H1 (cell line): ENCODE data around the gene PLAC1. TPM values are rescaled to one million over a fixed set of nuclear protein-coding genes. Genes with fewer than 3 reads are reported as not detected.

Source experiments
- CTCF ChIA-PET: fragments of 300-600 bp; sonication (Branson Sonifier 250); formaldehyde crosslinking; loops from one replicate; lab custom pipeline; 2021; ENCODE audit not compliant: partially characterized antibody; lab: Charles Lee
- POLR2A ChIA-PET: fragments of 300-600 bp; sonication (Branson Sonifier 250); formaldehyde crosslinking; loops from one replicate; lab custom pipeline; 2021; ENCODE audit warnings: inconsistent platforms; ENCODE audit not compliant: partially characterized antibody; lab: Charles Lee
- DNase-seq, 2 experiments: peaks; one replicate each; pipeline versions ENCODE4 v3.0.0 to v3.0.0-alpha.2; 2010 to 2022; ENCODE audit warnings: low spot score in 2 of 2, low read depth in 1 of 2, mixed read lengths in 1 of 2
- FAIRE-seq: peaks from 2 replicates; lab custom pipeline; 2011; peaks lifted over from hg19 to GRCh38; lab: Jason Lieb, UNC
- H2AFZ ChIP-seq: 2 replicates; pipeline ENCODE4 v1.8.1; 2012; ENCODE audit warnings: low read length, inconsistent platforms
- H2AK5ac ChIP-seq: 2 replicates; pipeline ENCODE4 v1.6.1; 2013; ENCODE audit warnings: low read depth, low read length
- H2BK120ac ChIP-seq: replicated peaks from 2 replicates; pipeline ENCODE3; 2013; ENCODE audit warnings: low read depth, low read length, inconsistent platforms
- H2BK12ac ChIP-seq: 2 replicates; pipeline ENCODE4 v1.6.1; 2013; ENCODE audit warnings: low read depth, low read length
- H2BK15ac ChIP-seq: 2 replicates; pipeline ENCODE4 v1.6.1; 2013; ENCODE audit warnings: low read length
- H2BK20ac ChIP-seq: 2 replicates; pipeline ENCODE4 v1.6.1; 2013; ENCODE audit warnings: low read length
- H2BK5ac ChIP-seq: 2 replicates; pipeline ENCODE4 v1.6.1; 2013; ENCODE audit warnings: low read depth, low read length
- H3K14ac ChIP-seq: 2 replicates; pipeline ENCODE4 v1.6.1; 2013; ENCODE audit warnings: inconsistent platforms; ENCODE audit not compliant: insufficient read length
- H3K18ac ChIP-seq: 2 replicates; pipeline ENCODE4 v1.6.1; 2013; ENCODE audit warnings: low read length; ENCODE audit errors: extremely low read depth
- H3K23ac ChIP-seq: 2 replicates; pipeline ENCODE4 v1.6.1; 2013; ENCODE audit warnings: inconsistent platforms; ENCODE audit not compliant: insufficient read length
- H3K23me2 ChIP-seq: 2 replicates; pipeline ENCODE4 v1.6.1; 2013; ENCODE audit warnings: low read depth, low read length
- H3K27ac ChIP-seq: 2 replicates; pipeline ENCODE4 v1.6.1; 2011; ENCODE audit warnings: low read depth, low read length, inconsistent platforms
- H3K27me3 ChIP-seq, 4 experiments: replicated peaks in 1 of 4; 1 replicate in 1 of 4; 2 replicates in 3 of 4; pipeline versions ENCODE4 v1.6.1 to v1.8.1; 2011 to 2013; ENCODE audit warnings: low read length in 3 of 4, mild to moderate bottlenecking in 3 of 4, inconsistent platforms in 2 of 4, mixed read lengths in 2 of 4, moderate library complexity in 1 of 4; ENCODE audit not compliant: control insufficient read depth in 3 of 4, insufficient read depth in 3 of 4; ENCODE audit errors: extremely low read depth in 1 of 4
- H3K36me3 ChIP-seq, 4 experiments: 2 replicates each; pipeline versions ENCODE4 v1.6.1 to v1.8.1; 2011 to 2013; ENCODE audit warnings: mild to moderate bottlenecking in 4 of 4, low read length in 3 of 4, moderate library complexity in 2 of 4, control low read depth in 1 of 4, inconsistent platforms in 1 of 4; ENCODE audit not compliant: insufficient read depth in 4 of 4, control insufficient read depth in 2 of 4
- H3K4ac ChIP-seq: replicated peaks from 2 replicates; pipeline ENCODE3; 2013; ENCODE audit warnings: low read length, low read depth, mixed read lengths, inconsistent platforms; ENCODE audit not compliant: insufficient read length
- H3K4me1 ChIP-seq, 4 experiments: replicated peaks in 1 of 4; 1 replicate in 1 of 4; 2 replicates in 3 of 4; pipeline versions ENCODE4 v1.6.1 to v1.8.1; 2011 to 2013; ENCODE audit warnings: low read length in 3 of 4, inconsistent platforms in 2 of 4, mixed read lengths in 1 of 4; ENCODE audit not compliant: insufficient read depth in 4 of 4, control insufficient read depth in 3 of 4
- H3K4me2 ChIP-seq, 2 experiments: 2 replicates each; pipeline versions ENCODE4 v1.6.1 to v1.8.1; 2011 to 2013; ENCODE audit warnings: low read depth in 2 of 2, low read length in 2 of 2, control low read depth in 1 of 2, inconsistent platforms in 1 of 2, mild to moderate bottlenecking in 1 of 2; ENCODE audit not compliant: insufficient read depth in 1 of 2
- H3K4me3 ChIP-seq, 4 experiments: fragments of 200-600, 300-600 bp in 1 of 4; sonication (generic), shearing (Covaris generic), sonication (Bioruptor Twin) in 1 of 4; 2 replicates each; pipeline versions ENCODE4 v1.5.1 to v1.8.1; 2011 to 2016; ENCODE audit warnings: low read length in 4 of 4, low read depth in 3 of 4, control low read depth in 2 of 4, inconsistent platforms in 2 of 4, mild to moderate bottlenecking in 2 of 4, mixed read lengths in 1 of 4, moderate library complexity in 1 of 4; ENCODE audit not compliant: insufficient read depth in 2 of 4; ENCODE audit errors: extremely low read depth in 1 of 4
- H3K56ac ChIP-seq: replicated peaks from 2 replicates; pipeline ENCODE3; 2013; ENCODE audit warnings: low read depth, mild to moderate bottlenecking, mixed read lengths, low read length, inconsistent platforms; ENCODE audit not compliant: insufficient read length
- H3K79me1 ChIP-seq: 2 replicates; pipeline ENCODE4 v1.6.1; 2013; ENCODE audit warnings: low read depth, low read length, control low read depth
- H3K79me2 ChIP-seq, 2 experiments: 2 replicates each; pipeline versions ENCODE4 v1.6.1 to v1.8.1; 2012 to 2013; ENCODE audit warnings: low read length in 2 of 2, mild to moderate bottlenecking in 2 of 2, inconsistent platforms in 1 of 2; ENCODE audit not compliant: insufficient read depth in 2 of 2, control insufficient read depth in 1 of 2
- H3K9ac ChIP-seq, 4 experiments: replicated peaks in 1 of 4; 1 replicate in 1 of 4; 2 replicates in 3 of 4; pipeline versions ENCODE4 v1.6.1 to v1.8.1; 2011 to 2013; ENCODE audit warnings: low read depth in 3 of 4, low read length in 3 of 4, control low read depth in 2 of 4, mild to moderate bottlenecking in 2 of 4, moderate library complexity in 2 of 4, inconsistent platforms in 1 of 4; ENCODE audit errors: extremely low read depth in 1 of 4
- H3K9me3 ChIP-seq, 2 experiments: 2 replicates each; pipeline versions ENCODE4 v1.6.1 to v1.8.1; 2012 to 2013; ENCODE audit warnings: mild to moderate bottlenecking in 2 of 2, moderate library complexity in 2 of 2, control low read depth in 1 of 2, inconsistent platforms in 1 of 2, low read depth in 1 of 2, low read length in 1 of 2, mixed read lengths in 1 of 2; ENCODE audit not compliant: insufficient read depth in 2 of 2
- H4K20me1 ChIP-seq, 2 experiments: replicated peaks in 1 of 2; 2 replicates each; pipeline versions ENCODE3 to v1.8.1; 2011 to 2013; ENCODE audit warnings: inconsistent platforms in 2 of 2, low read length in 2 of 2, mild to moderate bottlenecking in 1 of 2; ENCODE audit not compliant: insufficient read depth in 2 of 2, control insufficient read depth in 1 of 2
- H4K5ac ChIP-seq: 2 replicates; pipeline ENCODE4 v1.6.1; 2013; ENCODE audit warnings: low read length, low read depth, mixed read lengths, inconsistent platforms; ENCODE audit not compliant: insufficient read length
- H4K8ac ChIP-seq: 2 replicates; pipeline ENCODE4 v1.8.0; 2013; ENCODE audit warnings: mild to moderate bottlenecking, moderate library complexity, low read length, inconsistent platforms; ENCODE audit not compliant: insufficient read depth; ENCODE audit errors: extremely low read depth
- H4K91ac ChIP-seq: replicated peaks from 2 replicates; pipeline ENCODE3; 2013; ENCODE audit warnings: low read length, mixed read lengths, inconsistent platforms; ENCODE audit not compliant: insufficient read length
- KDM1A ChIP-seq: fragments of 200-600, 300-600 bp; sonication (generic); IDR thresholded peaks from 2 replicates; pipeline ENCODE4 v1.7.1; 2016; ENCODE audit warnings: mild to moderate bottlenecking, low read length, borderline replicate concordance
- SIN3A ChIP-seq, 2 experiments: IDR thresholded peaks in 1 of 2; conservative IDR thresholded peaks in 1 of 2; 2 replicates each; pipeline ENCODE4 v1.6.1; 2011 to 2012; ENCODE audit warnings: low read length in 2 of 2, improper control_type of control experiment in 1 of 2, low read depth in 1 of 2, mild to moderate bottlenecking in 1 of 2
- WGBS, 2 experiments: shearing (Covaris generic) in 1 of 2; methylation state at CpG; one replicate each; pipeline versions ENCODE4 v1.1.6 to v1.1.7; 2013 to 2015; ENCODE audit warnings: low lambda C conversion rate in 2 of 2, mixed read lengths in 2 of 2, inconsistent platforms in 1 of 2, low coverage in 1 of 2, missing lambda C conversion rate in 1 of 2; ENCODE audit not compliant: insufficient replicate concordance in 2 of 2, insufficient coverage in 1 of 2, insufficient read length in 1 of 2; ENCODE audit errors: extremely low coverage in 1 of 2, missing lambda C conversion rate in 1 of 2; 5-methylcytosine and 5-hydroxymethylcytosine counted together
- polyA plus RNA-seq, 7 experiments: library from polyadenylated mRNA; depleted of rRNA in 3 of 7; stranded (reverse) in 5 of 7; unstranded in 2 of 7; fragments of >200 nt in 5 of 7; fragments of 200-250 nt in 2 of 7; gene quantifications; 1 replicate in 5 of 7; 2 replicates in 1 of 7; 4 replicates in 1 of 7; pipeline versions ENCODE4 v1.2.1 to v1.2.3, GENCODE V29; 2011 to 2013; ENCODE audit warnings: missing spikeins in 2 of 7, mixed read lengths in 2 of 7
- total RNA-seq: library from RNA; stranded (reverse); fragmentation: NEBNext Ultra II Directional; extraction: Animal tissue kit (Norgen Biotek cat#: 25700); gene quantifications from 2 replicates; pipeline ENCODE4 v1.2.1, GENCODE V29; 2021

PLAC1 gene
- total and polyA plus RNA-seq, 2 of the 8 experiments (the other 6 are each of a cell fraction or from before 2014, with no cell fraction given) = 1.8 TPM; not detected in 1

- no peak overlapping the region for H3K14ac ChIP-seq
Observed at GRCh38 chrX:134568285-134569016, 89.8 kb downstream of the PLAC1 start.

More at GRCh38 chrX:134568285-134569016, 89.8 kb downstream of the PLAC1 start:
- H4K8ac ChIP-seq = no peak overlapping the region
- no peak overlapping the region for H3K18ac ChIP-seq
- no peak overlapping the region for H2AFZ ChIP-seq
- H3K79me2 ChIP-seq = no peaks in the 10 kb centered on the region
- H4K5ac ChIP-seq = no peak overlapping the region
- ChIA-PET POLR2A (no interaction called here), CTCF (interaction anchor here (1.6 kb wide), 1 partner anchor 10 kb away, joined by 5 read pairs; no protein-coding TSS in a partner anchor)
- no peak overlapping the region for H2BK5ac ChIP-seq
- no peak overlapping the region for H3K56ac ChIP-seq
- no peak overlapping the region for H3K4ac ChIP-seq
- H4K91ac ChIP-seq = no peak overlapping the region
- H4K20me1 ChIP-seq = no peaks in the 10 kb centered on the region
- H3K27me3 ChIP-seq = no peaks in the 10 kb centered on the region
- TF ChIP-seq SIN3A (conservative IDR thresholded peaks at IDR 0.05 in 1 of 2, IDR thresholded peaks at IDR 0.05 in 1 of 2; ENCODE audit: low read depth in 1 of 2, low read length in 2 of 2) (no peak), KDM1A (no peak)
- no peaks in the 10 kb centered on the region for H3K36me3 ChIP-seq
- no peak overlapping the region for H2AK5ac ChIP-seq
- H3K9ac ChIP-seq = no peak overlapping the region
- H3K79me1 ChIP-seq = no peaks in the 10 kb centered on the region
- H3K4me3 ChIP-seq = no peak overlapping the region
- no peaks in the 10 kb centered on the region; a peak in 2 of 7 replicates for H3K4me1 ChIP-seq
- no peak overlapping the region for H2BK20ac ChIP-seq
- DNase-seq (no peak), FAIRE-seq (no peak)
- no peaks in the 10 kb centered on the region for H3K23me2 ChIP-seq
- no peak overlapping the region for H3K27ac ChIP-seq
- H2BK12ac ChIP-seq = no peak overlapping the region
- no peak overlapping the region for H3K23ac ChIP-seq
- 68% methylated on average over 6 of the region's 8 CpGs; no CpG with 5 or more reads in 1 of the 2 experiments for WGBS, 2 experiments
- no peak overlapping the region for H2BK120ac ChIP-seq
- H3K4me2 ChIP-seq = no peak overlapping the region
- no peak overlapping the region for H2BK15ac ChIP-seq
- no peaks in the 10 kb centered on the region for H3K9me3 ChIP-seq
